Spinal cord (tissue), 10 donors: ENCODE data around the gene EPHA5. TPM values are rescaled to one million over a fixed set of nuclear protein-coding genes. Genes with fewer than 3 reads are reported as not detected.
A peak's percentile ranks its signal among the peaks of the same experiment; 100 is the strongest.

Source experiments
- DNase-seq, 6 donors: peaks; one replicate each; pipeline versions ENCODE4 v3.0.0 to v3.0.0-alpha.2; 2013 to 2015; ENCODE audit warnings: low spot score in 6 of 6, low read depth in 4 of 6
- H3K27ac ChIP-seq: one replicate; pipeline ENCODE4 v1.5.1; 2013; ENCODE audit warnings: low read depth, low read length, control low read depth
- H3K27me3 ChIP-seq: one replicate; pipeline ENCODE4 v1.6.1; 2013; ENCODE audit warnings: low read length; ENCODE audit not compliant: control insufficient read depth, insufficient read depth
- H3K36me3 ChIP-seq: one replicate; pipeline ENCODE4 v1.6.1; 2013; ENCODE audit warnings: low read length; ENCODE audit not compliant: control insufficient read depth, insufficient read depth
- H3K4me1 ChIP-seq: one replicate; pipeline ENCODE4 v1.6.1; 2013; ENCODE audit warnings: low read length; ENCODE audit not compliant: control insufficient read depth, insufficient read depth
- H3K4me3 ChIP-seq: one replicate; pipeline ENCODE4 v1.5.1; 2013; ENCODE audit warnings: low read depth, low read length, control low read depth
- H3K9me3 ChIP-seq: one replicate; pipeline ENCODE4 v1.6.1; 2013; ENCODE audit warnings: low read length; ENCODE audit not compliant: control insufficient read depth, insufficient read depth
- WGBS: methylation state at CpG from one replicate; pipeline ENCODE4 v1.1.5; 2013; ENCODE audit warnings: missing lambda C conversion rate; ENCODE audit not compliant: insufficient coverage; 5-methylcytosine and 5-hydroxymethylcytosine counted together
- polyA plus RNA-seq, 2 donors: library from polyadenylated mRNA; unstranded; fragments of 120-200 nt; gene quantifications; one replicate each; pipeline ENCODE4 v1.2.1, GENCODE V29; 2013; ENCODE audit not compliant: insufficient read length in 2 of 2
- total RNA-seq, 2 donors: library from RNA; depleted of rRNA in 1 of 2; stranded (reverse); fragments of 120-200 nt in 1 of 2; fragments of >200 nt in 1 of 2; gene quantifications; one replicate each; pipeline versions ENCODE4 v1.2.3 to v1.2.4, GENCODE V29; 2013 to 2014
- donor health status: healthy.

Gene EPHA5
- total and polyA plus RNA-seq, 4 donors = 14.1 to 35.4 (median 21.6) TPM

DNA sequence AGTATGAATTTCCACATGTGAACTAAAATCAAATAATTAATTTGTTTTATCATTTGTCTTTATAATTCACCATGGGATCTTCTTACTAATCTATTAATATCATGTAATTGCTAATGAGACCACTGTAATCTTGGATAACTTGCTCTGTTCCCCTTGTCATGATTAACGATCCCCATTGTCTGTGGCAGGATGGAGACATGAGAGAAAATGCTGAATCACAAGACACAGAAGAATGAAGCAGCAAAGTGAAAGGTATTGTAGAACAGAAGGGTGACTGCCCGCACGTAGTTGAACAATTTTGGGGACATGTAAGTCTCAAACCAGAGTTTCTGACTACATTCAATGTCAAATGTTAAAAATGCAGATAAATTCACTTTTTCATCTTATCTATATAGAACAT is 135.2 kb downstream of the EPHA5 start:
- Histone ChIP-seq H3K4me1 (no peaks in the 10 kb centered on the region), H3K27ac (no peak overlapping the region), H3K9me3 (no peaks in the 10 kb centered on the region), H3K27me3 (no peaks in the 10 kb centered on the region), H3K36me3 (no peaks in the 10 kb centered on the region), H3K4me3 (no peak overlapping the region)
- DNase-seq = peak in 2 of 6 donors; percentile 9 to 11
- WGBS = 71% methylated on average over 1 of the region's 3 CpGs

DNA sequence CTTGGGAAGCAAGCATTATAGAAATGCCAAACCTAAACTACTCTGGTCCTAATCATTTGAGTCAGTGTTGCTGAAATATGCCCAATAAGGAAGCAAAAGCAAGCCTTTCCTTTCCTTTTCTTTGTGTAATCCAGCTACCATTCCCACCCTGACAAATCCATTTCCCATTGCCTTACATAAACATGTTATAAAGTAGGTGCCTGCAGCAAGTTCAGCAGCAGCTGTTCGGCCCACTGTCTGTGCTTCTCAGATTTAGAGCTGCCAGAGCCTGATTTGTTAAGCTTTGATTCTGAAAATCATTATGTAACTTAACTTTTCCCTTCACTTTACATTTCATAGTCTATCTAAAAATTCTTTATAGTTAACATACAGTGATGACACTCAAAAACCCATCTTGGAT is 148.6 kb downstream of the EPHA5 start:
- peak in 2 of 6 donors; percentile 7 to 16 for DNase-seq
- no CpG with 5 or more reads among the region's 1 CpG for WGBS
- H3K4me1 ChIP-seq = no peaks in the 10 kb centered on the region
- H3K9me3 ChIP-seq = no peaks in the 10 kb centered on the region
- H3K4me3 ChIP-seq = no peak overlapping the region
- H3K36me3 ChIP-seq = no peaks in the 10 kb centered on the region
- H3K27me3 ChIP-seq = no peaks in the 10 kb centered on the region
- H3K27ac ChIP-seq = no peak overlapping the region

- peak; percentile 26 to 88 (median 61) for DNase-seq
- Histone ChIP-seq H3K4me1 (no peaks in the 10 kb centered on the region), H3K36me3 (no peaks in the 10 kb centered on the region), H3K27ac (peak overlapping the region; percentile 30), H3K27me3 (no peaks in the 10 kb centered on the region), H3K4me3 (no peak overlapping the region), H3K9me3 (no peaks in the 10 kb centered on the region)
- WGBS = no CpG with 5 or more reads among the region's 2 CpGs
Measured at GRCh38 chr4:65515646-65516045, 154.6 kb downstream of the EPHA5 start.

GRCh38 chr4:65510976-65511375 is 159.3 kb downstream of the EPHA5 start:
- Histone ChIP-seq H3K4me3 (no peak overlapping the region), H3K27ac (no peak overlapping the region), H3K27me3 (no peaks in the 10 kb centered on the region), H3K9me3 (no peaks in the 10 kb centered on the region), H3K36me3 (no peaks in the 10 kb centered on the region), H3K4me1 (no peaks in the 10 kb centered on the region)
- WGBS = no CpG with 5 or more reads among the region's 1 CpG
- no peak for DNase-seq

DNA sequence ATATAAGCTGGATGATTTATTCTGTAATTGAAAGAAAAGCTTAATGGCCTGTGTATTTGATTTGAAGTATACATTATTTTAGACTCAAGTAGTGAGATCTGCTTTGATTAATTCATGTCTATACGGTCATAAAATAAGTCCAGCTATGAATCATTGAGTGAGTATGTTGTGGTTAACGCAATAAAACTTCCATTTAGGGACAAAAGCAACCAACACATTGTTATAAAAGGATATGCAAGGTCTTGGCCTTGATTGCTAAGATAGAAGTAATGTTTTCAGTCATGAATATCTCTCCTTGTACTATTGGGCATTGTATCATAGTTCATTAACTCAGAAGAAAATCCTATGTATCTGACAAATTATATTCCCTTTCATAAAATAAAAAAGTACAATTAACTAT is 162.1 kb downstream of the EPHA5 start:
- no peak overlapping the region for H3K4me3 ChIP-seq
- H3K36me3 ChIP-seq = no peaks in the 10 kb centered on the region
- no peaks in the 10 kb centered on the region for H3K9me3 ChIP-seq
- H3K4me1 ChIP-seq = no peaks in the 10 kb centered on the region
- no peak for DNase-seq
- WGBS = no CpG with 5 or more reads among the region's 2 CpGs
- H3K27ac ChIP-seq = no peak overlapping the region
- H3K27me3 ChIP-seq = no peaks in the 10 kb centered on the region

GRCh38 chr4:65502131-65502701 is 168.1 kb downstream of the EPHA5 start:
- Histone ChIP-seq H3K36me3 (no peaks in the 10 kb centered on the region), H3K27me3 (no peaks in the 10 kb centered on the region), H3K9me3 (peaks cover 4% of the 10 kb centered on the region), H3K27ac (no peak overlapping the region), H3K4me3 (no peak overlapping the region), H3K4me1 (no peaks in the 10 kb centered on the region)
- no CpG with 5 or more reads among the region's 2 CpGs for WGBS
- no peak for DNase-seq

GRCh38 chr4:65498606-65499005 is 171.7 kb downstream of the EPHA5 start:
- H3K4me1 ChIP-seq = no peaks in the 10 kb centered on the region
- H3K9me3 ChIP-seq = peaks cover 4% of the 10 kb centered on the region
- DNase-seq = no peak
- WGBS = 73% methylated on average over 2 of the region's 2 CpGs
- no peaks in the 10 kb centered on the region for H3K36me3 ChIP-seq
- no peak overlapping the region for H3K4me3 ChIP-seq
- no peak overlapping the region for H3K27ac ChIP-seq
- no peaks in the 10 kb centered on the region for H3K27me3 ChIP-seq

- no CpG with 5 or more reads among the region's 1 CpG for WGBS
- no peaks in the 10 kb centered on the region for H3K27me3 ChIP-seq
- no peak overlapping the region for H3K27ac ChIP-seq
- DNase-seq = no peak
- H3K9me3 ChIP-seq = no peaks in the 10 kb centered on the region
- H3K4me1 ChIP-seq = no peaks in the 10 kb centered on the region
- no peaks in the 10 kb centered on the region for H3K36me3 ChIP-seq
- H3K4me3 ChIP-seq = no peak overlapping the region
Measured at GRCh38 chr4:65495439-65495838, 174.8 kb downstream of the EPHA5 start.

GRCh38 chr4:65482410-65482809 is 187.9 kb downstream of the EPHA5 start:
- Histone ChIP-seq H3K9me3 (no peaks in the 10 kb centered on the region), H3K27ac (no peak overlapping the region), H3K27me3 (no peaks in the 10 kb centered on the region), H3K36me3 (no peaks in the 10 kb centered on the region), H3K4me3 (no peak overlapping the region), H3K4me1 (no peaks in the 10 kb centered on the region)
- WGBS = 100% methylated on average over 1 of the region's 1 CpG
- no peak for DNase-seq

DNA sequence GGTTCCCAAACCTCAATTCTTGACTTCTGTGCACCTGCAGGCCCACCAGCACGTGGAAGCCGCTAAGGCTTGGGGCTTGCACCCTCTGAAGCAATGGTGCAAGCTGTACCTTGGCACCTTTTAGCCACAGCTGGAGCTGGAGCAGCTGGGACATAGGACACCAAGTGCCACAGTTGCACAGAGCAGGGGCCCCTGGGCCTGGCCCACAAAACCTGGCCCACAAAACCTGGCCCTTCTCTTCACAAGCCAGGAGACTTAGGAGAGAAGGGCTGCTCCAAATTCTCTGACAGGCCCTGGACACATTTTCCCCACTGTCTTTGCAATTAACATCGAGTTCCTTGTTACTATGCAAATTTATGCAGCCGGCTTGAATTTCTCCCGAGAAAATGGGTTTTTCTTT is 197.8 kb downstream of the EPHA5 start:
- no peak overlapping the region for H3K27ac ChIP-seq
- 79% methylated on average over 5 of the region's 5 CpGs for WGBS
- H3K4me3 ChIP-seq = no peak overlapping the region
- no peaks in the 10 kb centered on the region for H3K36me3 ChIP-seq
- H3K9me3 ChIP-seq = no peaks in the 10 kb centered on the region
- no peaks in the 10 kb centered on the region for H3K4me1 ChIP-seq
- no peak for DNase-seq
- no peaks in the 10 kb centered on the region for H3K27me3 ChIP-seq
